Stomach (tissue), 9 donors: ENCODE measurements around the gene SHISA5. TPM values are rescaled to one million over a fixed set of nuclear protein-coding genes. Genes with fewer than 3 reads are reported as not detected.

Experiments used
- DNase-seq, 2 donors: peaks; one replicate each; pipeline versions ENCODE4 v3.0.0 to v3.0.0-alpha.2; 2013 to 2019
- H3K27ac ChIP-seq, 5 donors: fragments of 200-600 bp in 4 of 5; sonication (generic) in 4 of 5; one replicate each; pipeline ENCODE4 v1.5.1; 2013 to 2019; ENCODE audit warnings: mild to moderate bottlenecking in 1 of 5, moderate library complexity in 1 of 5
- H3K27me3 ChIP-seq, 3 donors: fragments of 200-600 bp; sonication (generic); one replicate each; pipeline ENCODE4 v1.5.1; 2017 to 2019; ENCODE audit warnings: mixed run types in 1 of 3
- H3K36me3 ChIP-seq, 4 donors: fragments of 200-600 bp; sonication (generic); 1 replicate in 3 of 4; 2 replicates in 1 of 4; pipeline ENCODE4 v1.5.1; 2016 to 2019
- H3K4me1 ChIP-seq, 4 donors: fragments of 200-600 bp; sonication (generic); one replicate each; pipeline ENCODE4 v1.5.1; 2016 to 2019
- H3K4me3 ChIP-seq, 4 donors: fragments of 200-600 bp; sonication (generic) in 3 of 4; one replicate each; pipeline ENCODE4 v1.5.1; 2016 to 2019; ENCODE audit warnings: mild to moderate bottlenecking in 1 of 4
- H3K9me3 ChIP-seq, 4 donors: fragments of 200-600 bp; sonication (generic); one replicate each; pipeline ENCODE4 v1.5.1; 2016 to 2019
- EP300 ChIP-seq: sonication (generic); formaldehyde crosslinking; IDR thresholded peaks from one replicate; pipeline ENCODE4 v1.6.1; 2017; ENCODE audit warnings: antibody characterized with exemption
- POLR2A ChIP-seq, 4 donors: fragments of 450-650 bp; IDR thresholded peaks; one replicate each; pipeline ENCODE4 v1.6.1; 2016; ENCODE audit warnings: antibody characterized with exemption in 4 of 4, control low read depth in 2 of 4, mild to moderate bottlenecking in 1 of 4, moderate library complexity in 1 of 4
- POLR2AphosphoS5 ChIP-seq, 3 donors: sonication (generic); formaldehyde crosslinking; IDR thresholded peaks; one replicate each; pipeline ENCODE4 v1.6.1; 2016; ENCODE audit warnings: antibody characterized with exemption in 3 of 3
- WGBS, 5 donors: extraction: QIAGEN DNeasy Blood & Tissue Kit in 3 of 5; methylation state at CpG; one replicate each; pipeline versions ENCODE4 v1.1.5 to v1.1.7; 2013 to 2018; 5-methylcytosine and 5-hydroxymethylcytosine counted together
- intact Hi-C: fragments of 100-400 bp; cut with DNase I; formaldehyde crosslinking; loops from one replicate; pipeline ENCODE4 v1.15.1; 2023; ENCODE audit warnings: low total_unique reads
- polyA plus RNA-seq, 3 donors: library from polyadenylated mRNA; stranded (reverse); fragments of 200-250 nt; gene quantifications; one replicate each; pipeline ENCODE4 v1.2.3, GENCODE V29; 2013
- total RNA-seq, 5 donors: library from RNA; depleted of rRNA; stranded (reverse); fragments of >200 nt; gene quantifications; one replicate each; pipeline versions ENCODE4 v1.1.0 to v1.2.3, GENCODE V29; 2014 to 2016
- TF ChIP-seq, protein P1 (sequence below), 7 experiments: fragments of 450-650 bp in 4 of 7; fragments of 200-600 bp in 3 of 7; sonication (generic) in 3 of 7; IDR thresholded peaks; one replicate each; pipeline ENCODE4 v1.5.1; 2016 to 2019; ENCODE audit warnings: antibody characterized with exemption in 7 of 7, control low read depth in 2 of 7, mild to moderate bottlenecking in 1 of 7
- donor health status: healthy with polysubstance abuse.
- donor health status: Bipolar disorder and iron deficiency.
- donor health status: healthy.

Gene SHISA5
- total and polyA plus RNA-seq, 8 donors, result 43.4 to 182 (median 58.1) TPM

DNA sequence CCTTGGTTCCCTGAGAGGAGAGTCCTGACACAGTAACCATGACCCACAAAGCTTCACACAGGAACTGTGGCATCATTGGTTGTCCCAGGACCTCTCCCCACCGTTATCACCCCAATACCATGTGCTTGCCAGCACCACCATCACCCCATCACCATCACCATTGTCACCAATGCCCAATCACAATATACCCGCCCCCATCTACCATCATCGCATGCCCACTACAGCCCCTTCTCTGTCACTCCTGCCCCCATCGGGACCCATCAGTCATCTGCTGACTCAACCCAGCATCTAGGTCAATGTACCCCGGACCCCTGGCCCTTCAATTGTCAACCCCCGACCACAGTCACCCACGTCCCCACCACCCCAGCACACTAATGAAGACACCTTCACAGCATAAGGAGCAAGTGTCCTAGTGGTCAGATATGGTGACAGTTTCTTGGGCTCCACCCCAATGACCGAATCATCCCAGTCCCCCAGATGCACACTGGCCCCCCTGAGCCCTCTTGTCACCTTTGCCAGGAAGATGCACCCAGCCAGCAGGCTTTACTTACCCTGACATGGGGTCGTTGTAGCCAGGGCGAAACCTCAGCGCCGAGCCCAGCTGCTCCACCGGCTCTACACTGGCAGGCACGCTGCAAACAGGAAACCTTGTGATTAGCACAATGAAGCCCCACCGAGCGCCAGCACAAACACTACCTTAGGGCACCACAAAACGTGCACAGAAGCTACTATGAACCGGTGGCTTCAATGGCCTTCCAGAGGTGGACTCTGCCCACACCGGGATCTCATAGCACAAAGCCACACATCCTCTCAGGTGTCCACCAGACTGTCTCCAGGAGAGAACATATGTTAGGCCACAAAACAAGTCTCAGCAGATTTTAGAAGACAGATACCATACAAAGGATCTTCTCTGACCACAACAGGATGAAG is 25.1 kb downstream of the SHISA5 start:
- WGBS, 5 donors, result 67 to 83% (median 79%) methylated on average over 12 to 19 of the region's 19 CpGs
- no peaks in the 10 kb centered on the region for H3K27me3 ChIP-seq
- TF ChIP-seq EP300 (no peak), POLR2AphosphoS5 (IDR thresholded peaks at IDR 0.05) (no peak), POLR2A (IDR thresholded peaks at IDR 0.05) (no peak)
- TF ChIP-seq, protein P1, sequence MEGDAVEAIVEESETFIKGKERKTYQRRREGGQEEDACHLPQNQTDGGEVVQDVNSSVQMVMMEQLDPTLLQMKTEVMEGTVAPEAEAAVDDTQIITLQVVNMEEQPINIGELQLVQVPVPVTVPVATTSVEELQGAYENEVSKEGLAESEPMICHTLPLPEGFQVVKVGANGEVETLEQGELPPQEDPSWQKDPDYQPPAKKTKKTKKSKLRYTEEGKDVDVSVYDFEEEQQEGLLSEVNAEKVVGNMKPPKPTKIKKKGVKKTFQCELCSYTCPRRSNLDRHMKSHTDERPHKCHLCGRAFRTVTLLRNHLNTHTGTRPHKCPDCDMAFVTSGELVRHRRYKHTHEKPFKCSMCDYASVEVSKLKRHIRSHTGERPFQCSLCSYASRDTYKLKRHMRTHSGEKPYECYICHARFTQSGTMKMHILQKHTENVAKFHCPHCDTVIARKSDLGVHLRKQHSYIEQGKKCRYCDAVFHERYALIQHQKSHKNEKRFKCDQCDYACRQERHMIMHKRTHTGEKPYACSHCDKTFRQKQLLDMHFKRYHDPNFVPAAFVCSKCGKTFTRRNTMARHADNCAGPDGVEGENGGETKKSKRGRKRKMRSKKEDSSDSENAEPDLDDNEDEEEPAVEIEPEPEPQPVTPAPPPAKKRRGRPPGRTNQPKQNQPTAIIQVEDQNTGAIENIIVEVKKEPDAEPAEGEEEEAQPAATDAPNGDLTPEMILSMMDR (IDR thresholded peaks at IDR 0.05), result no peak
- H3K27ac ChIP-seq, result peak overlapping the region; percentile 12 to 60 (median 36)
- DNase-seq, result peak in 1 of 2 donors; percentile 38
- H3K4me3 ChIP-seq, result peak overlapping the region in 1 of 4 donors; percentile 16
- H3K36me3 ChIP-seq, result peaks cover 0 to 43% (median 28%) of the 10 kb centered on the region in 4 donors
- H3K9me3 ChIP-seq, result no peaks in the 10 kb centered on the region
- intact Hi-C loops, result no loop called here
- no peaks in the 10 kb centered on the region for H3K4me1 ChIP-seq

DNA sequence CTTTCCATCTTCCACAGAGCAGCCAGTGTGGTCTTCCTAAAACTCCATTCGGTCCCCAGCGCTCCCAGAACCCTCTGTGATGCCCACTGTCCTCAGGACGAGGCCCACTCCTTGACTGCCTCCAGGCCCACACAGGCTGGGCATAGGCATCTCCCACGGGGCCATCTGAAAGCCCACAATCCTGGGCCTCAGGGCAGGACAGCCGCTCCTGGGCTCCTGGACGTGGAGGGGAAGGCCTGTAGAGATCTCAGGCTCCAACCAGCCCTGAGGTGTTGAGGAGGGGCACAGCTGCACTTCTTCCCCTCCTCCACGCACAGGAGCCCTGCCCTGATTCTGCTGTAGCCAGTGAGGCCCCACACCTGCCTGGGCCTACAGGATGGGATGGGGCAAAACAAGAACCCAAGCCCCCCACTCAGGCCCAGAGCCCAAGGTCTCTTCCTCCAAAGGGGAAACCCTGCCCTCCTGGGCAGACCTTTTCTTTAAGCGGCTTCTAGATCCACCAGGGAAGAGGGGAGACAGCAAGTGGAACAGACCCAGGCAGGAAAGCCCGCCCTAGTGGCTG is 25.9 kb downstream of the SHISA5 start:
- Histone ChIP-seq H3K27me3 (no peaks in the 10 kb centered on the region), H3K27ac (peak overlapping the region in 3 of 5 donors; percentile 29 to 60 (median 36)), H3K4me3 (no peak overlapping the region), H3K36me3 (peaks cover 0 to 43% (median 28%) of the 10 kb centered on the region in 4 donors), H3K9me3 (no peaks in the 10 kb centered on the region), H3K4me1 (peaks cover 5 to 8% (median 7%) of the 10 kb centered on the region in 4 donors)
- WGBS, 5 donors, result 78 to 89% (median 87%) methylated on average over 9 of the region's 9 CpGs
- intact Hi-C loops, result no loop called here
- DNase-seq, result no peak
- TF ChIP-seq, protein P1 (IDR thresholded peaks at IDR 0.05), result no peak
- TF ChIP-seq POLR2A (IDR thresholded peaks at IDR 0.05), result no peak
- TF ChIP-seq POLR2AphosphoS5 (IDR thresholded peaks at IDR 0.05), result no peak

DNA sequence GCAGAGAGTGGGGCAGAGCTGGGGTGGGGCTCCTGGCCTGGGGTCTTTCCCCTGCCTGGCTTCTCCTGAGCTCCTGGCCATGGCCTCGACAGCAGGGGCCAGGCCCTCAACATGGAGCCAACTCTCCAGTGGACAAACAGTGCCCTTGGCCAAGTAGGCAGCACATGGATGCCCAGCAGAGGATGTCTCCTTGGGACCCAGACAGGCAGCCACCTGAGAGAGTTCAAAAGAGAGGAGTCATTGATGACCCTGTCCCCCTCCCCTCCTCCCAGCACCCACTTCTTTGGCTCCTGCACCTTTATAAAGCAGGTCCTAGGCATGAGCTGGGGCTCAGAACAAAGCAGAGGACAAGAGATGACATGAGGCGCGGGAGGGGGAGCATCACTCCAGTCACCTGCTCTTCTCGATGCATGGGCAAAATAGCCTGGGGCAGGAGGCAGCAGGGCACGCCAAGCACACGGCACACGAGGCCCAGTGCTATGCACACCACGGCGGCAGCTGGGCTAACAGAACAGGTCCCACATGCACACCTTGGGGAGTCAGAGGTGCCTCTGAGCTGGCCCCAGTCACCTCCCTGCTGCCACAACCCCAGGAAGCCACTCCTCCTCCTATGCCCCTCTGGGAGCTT is 27.4 kb downstream of the SHISA5 start:
- no peaks in the 10 kb centered on the region for H3K27me3 ChIP-seq
- 78 to 92% (median 84%) methylated on average over 9 of the region's 9 CpGs for WGBS, 5 donors
- peaks cover 0 to 43% (median 28%) of the 10 kb centered on the region in 4 donors for H3K36me3 ChIP-seq
- no peak overlapping the region for H3K4me3 ChIP-seq
- intact Hi-C loops, result no loop called here
- no peak for DNase-seq
- H3K27ac ChIP-seq, result no peak overlapping the region
- TF ChIP-seq EP300 (no peak), POLR2AphosphoS5 (IDR thresholded peaks at IDR 0.05) (no peak), POLR2A (IDR thresholded peaks at IDR 0.05) (no peak)
- TF ChIP-seq, protein P1 (IDR thresholded peaks at IDR 0.05), result no peak
- no peaks in the 10 kb centered on the region for H3K9me3 ChIP-seq
- peaks cover 13 to 19% (median 17%) of the 10 kb centered on the region in 4 donors for H3K4me1 ChIP-seq

DNA sequence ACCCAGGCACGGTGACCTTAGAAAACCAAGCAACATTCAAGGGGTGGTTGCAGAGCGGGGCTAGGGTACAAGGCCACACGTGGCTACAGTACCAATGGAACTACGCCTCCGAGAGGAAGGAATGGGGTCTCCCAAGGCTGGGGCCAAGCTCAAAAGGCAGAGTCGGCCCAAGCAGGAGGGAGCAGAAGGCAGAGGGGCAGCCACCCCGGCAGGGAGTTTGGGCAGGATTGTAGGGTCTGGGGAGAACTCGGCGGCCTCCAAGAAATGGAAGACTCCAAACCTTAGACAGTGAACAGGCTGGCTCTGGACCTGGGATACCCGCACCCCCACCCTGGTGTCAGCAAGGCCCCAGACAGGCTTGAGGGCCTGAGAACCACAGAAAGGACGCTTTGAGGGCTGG is 28.8 kb downstream of the SHISA5 start:
- intact Hi-C loops, result no loop called here
- TF ChIP-seq EP300, result no peak
- TF ChIP-seq POLR2AphosphoS5 (IDR thresholded peaks at IDR 0.05), result no peak
- no peak for TF ChIP-seq POLR2A (IDR thresholded peaks at IDR 0.05)
- TF ChIP-seq, protein P1 (IDR thresholded peaks at IDR 0.05), result no peak
- DNase-seq, result no peak
- Histone ChIP-seq H3K9me3 (no peaks in the 10 kb centered on the region), H3K27ac (peak overlapping the region in 1 of 5 donors; percentile 46), H3K4me3 (no peak overlapping the region), H3K36me3 (peaks cover 0 to 44% (median 28%) of the 10 kb centered on the region in 4 donors), H3K4me1 (peaks cover 17 to 32% (median 31%) of the 10 kb centered on the region in 4 donors), H3K27me3 (no peaks in the 10 kb centered on the region)
- 77 to 88% (median 85%) methylated on average over 11 of the region's 11 CpGs for WGBS, 5 donors
